ENCODE measurements around the gene RHBDD1.

DNA sequence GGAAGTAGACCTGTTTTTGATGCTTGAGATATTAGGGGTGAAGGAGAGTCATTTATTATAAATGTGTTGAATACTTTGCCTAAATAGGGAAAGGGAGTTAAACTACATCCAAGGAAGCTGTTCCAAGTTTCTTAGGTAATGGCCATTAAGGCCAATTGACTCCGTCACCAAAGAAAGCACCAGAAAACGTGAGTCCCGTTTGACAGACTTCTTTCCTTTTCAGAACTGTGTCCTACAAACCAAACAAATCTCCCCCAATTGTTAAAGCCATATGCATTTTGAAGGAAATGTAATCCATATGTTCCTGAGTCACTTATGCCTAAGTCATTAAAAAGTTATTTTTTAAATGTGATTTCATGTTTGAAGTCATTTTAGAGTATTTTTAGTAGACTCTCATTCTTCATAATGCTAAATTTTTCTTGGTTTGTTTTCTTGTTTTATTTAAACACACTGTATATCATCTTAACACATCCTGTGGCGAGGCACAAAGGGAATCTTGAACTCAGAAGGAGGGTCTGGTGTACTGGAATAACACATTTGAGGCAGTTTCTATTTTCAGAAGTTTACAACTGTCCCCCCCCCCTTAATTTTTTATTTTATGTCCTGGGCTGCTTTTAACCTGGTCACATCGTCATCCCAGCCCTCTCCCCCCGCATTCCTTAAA lies 133.7 kb downstream of the RHBDD1 start:
- TF ChIP-seq, protein P1, sequence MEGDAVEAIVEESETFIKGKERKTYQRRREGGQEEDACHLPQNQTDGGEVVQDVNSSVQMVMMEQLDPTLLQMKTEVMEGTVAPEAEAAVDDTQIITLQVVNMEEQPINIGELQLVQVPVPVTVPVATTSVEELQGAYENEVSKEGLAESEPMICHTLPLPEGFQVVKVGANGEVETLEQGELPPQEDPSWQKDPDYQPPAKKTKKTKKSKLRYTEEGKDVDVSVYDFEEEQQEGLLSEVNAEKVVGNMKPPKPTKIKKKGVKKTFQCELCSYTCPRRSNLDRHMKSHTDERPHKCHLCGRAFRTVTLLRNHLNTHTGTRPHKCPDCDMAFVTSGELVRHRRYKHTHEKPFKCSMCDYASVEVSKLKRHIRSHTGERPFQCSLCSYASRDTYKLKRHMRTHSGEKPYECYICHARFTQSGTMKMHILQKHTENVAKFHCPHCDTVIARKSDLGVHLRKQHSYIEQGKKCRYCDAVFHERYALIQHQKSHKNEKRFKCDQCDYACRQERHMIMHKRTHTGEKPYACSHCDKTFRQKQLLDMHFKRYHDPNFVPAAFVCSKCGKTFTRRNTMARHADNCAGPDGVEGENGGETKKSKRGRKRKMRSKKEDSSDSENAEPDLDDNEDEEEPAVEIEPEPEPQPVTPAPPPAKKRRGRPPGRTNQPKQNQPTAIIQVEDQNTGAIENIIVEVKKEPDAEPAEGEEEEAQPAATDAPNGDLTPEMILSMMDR (conservative IDR thresholded peaks at IDR 0.05; ENCODE audit: low read length), result no peak
- no peak for TF ChIP-seq EZH2phosphoT487 (IDR thresholded peaks at IDR 0.05; ENCODE audit: borderline replicate concordance)
